ENCODE data around the gene SLC35G4.
"Not testable (repeated sequence)": the region's sequence is repeated elsewhere in the genome, so short reads cannot be mapped to it uniquely, and the experiment has no call there.

The SLC35G4 gene

DNA sequence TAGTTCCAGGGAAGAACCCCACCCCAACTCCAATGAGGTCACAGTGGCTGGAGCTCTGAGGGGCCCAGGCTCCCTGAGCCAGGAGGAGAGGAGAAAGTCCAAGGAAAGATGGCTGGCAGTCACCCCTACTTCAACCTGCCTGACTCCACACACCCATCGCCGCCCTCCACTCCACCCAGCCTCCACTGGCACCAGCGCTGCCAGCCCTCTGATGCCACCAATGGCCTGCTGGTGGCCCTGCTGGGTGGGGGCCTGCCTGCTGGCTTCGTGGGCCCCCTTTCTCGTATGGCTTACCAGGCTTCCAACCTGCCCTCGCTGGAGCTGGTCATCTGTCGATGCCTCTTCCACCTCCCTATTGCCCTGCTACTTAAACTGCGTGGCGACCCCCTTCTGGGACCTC, at the start of gene SLC35G4:
TSS of gene SLC35G4 (plus strand) at position 109 of the 400 bp plus-strand sequence. CDS start at position 109, 0 bp downstream.
- not testable (repeated sequence) for DNase-seq

DNA sequence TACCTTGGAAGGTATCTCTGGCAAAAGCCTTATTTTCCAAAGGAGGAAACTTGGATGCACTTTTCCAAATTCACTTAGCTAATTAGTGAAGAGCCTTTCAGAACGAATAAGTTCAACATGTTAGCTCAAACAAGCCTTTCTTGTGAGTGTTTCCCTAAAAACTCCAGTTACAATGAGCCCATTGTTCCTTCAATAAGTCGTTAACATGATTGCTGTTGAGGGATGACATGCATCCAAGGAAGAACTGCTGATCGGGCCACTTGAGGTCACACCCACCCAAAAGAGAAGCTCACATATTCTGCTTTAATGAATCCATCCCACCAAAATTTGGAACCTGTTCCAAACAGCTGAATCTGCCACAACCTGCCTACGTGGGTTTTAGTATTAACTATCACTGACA, 48.1 kb upstream of the SLC35G4 start:
- no peak for DNase-seq

DNA sequence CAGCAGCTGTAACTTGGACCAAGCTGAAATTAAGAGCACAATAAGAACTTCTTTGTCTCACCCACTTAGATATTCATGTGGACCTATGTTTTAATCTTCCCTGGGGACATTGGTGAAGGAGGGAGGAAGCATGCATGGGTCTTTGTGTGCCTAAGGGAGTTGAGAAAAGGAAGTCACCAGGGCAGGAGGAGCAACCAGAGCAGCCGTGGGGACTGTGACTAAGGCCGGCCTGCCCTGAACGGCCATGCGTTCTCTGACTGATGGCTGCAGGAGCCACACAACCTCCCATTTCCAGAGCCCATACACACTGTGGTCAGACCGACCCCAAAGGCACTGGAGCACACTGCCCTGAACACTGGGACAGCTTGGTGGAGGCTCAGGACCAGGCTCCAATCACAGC, 43.7 kb upstream of the SLC35G4 start:
- no peak for DNase-seq

- DNase-seq: no peak
Observed at GRCh38 chr18:11566236-11566965, 43.0 kb upstream of the SLC35G4 start.

DNA sequence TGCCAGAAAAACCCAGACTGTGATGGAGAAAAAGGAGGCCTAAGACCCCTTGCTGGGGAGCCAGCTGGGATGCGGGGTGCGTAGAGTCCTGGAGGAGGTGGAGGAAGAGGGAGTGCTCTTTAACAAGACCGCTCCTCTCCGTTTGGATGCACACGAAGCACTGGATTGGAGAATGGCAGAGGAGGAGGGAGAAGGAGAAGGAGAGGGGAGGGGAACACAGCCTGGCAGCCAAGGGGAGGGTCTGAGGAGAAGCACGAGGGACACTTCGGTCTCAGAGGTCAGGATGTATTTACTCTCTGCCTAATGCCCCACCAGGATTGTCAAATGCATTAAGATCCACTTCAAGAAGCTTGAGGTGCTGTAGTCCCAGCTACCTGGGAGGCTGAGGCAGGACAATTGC, 42.0 kb upstream of the SLC35G4 start:
- DNase-seq: no peak

- no peak for DNase-seq
Observed at GRCh38 chr18:11570073-11570588, 39.3 kb upstream of the SLC35G4 start.

GRCh38 chr18:11570769-11571412, 38.5 kb upstream of the SLC35G4 start:
- DNase-seq: no peak

- no peak for DNase-seq
Observed at GRCh38 chr18:11572201-11572600, 37.2 kb upstream of the SLC35G4 start.

DNA sequence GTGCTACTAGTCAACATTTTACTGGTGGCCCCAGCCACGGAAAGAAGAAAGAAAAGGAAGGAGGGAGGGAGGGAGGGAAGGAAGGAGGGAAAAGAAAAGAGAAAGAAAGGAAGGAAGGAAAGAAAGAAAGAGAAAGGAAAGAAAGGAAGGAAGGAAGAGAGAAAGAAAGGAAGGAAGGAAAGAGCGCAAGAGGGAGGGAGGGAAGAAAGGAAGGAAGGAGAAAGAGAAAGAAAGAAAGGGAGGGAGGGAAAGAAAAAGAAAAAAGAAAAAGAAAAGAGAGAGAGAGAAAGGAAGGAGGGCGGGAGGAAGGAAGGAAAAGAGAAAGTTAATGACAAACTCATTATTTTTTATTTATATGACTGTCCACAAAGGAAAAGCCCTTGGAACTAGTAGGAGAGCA, 34.9 kb upstream of the SLC35G4 start:
- DNase-seq: no peak

- DNase-seq: no peak
Observed at GRCh38 chr18:11577271-11578112, 31.9 kb upstream of the SLC35G4 start.

DNA sequence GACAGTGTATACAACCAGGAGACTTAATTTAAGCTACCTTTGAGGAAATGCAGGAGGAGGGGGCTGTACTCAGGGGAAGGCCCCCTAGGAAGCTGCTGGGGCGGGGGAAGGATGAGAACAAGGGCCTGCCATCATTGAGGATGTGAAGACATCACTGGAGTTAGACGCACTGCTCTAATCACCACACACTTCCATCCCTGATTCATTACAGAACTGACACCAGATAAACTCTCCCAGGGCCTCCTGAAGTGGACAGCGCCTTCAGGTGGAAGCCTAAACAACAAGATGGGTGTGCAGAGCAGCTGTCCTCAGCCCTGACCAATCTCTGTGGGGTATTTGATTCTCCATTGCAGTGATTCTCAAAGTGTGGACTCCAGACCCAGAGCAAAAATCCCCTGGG, 30.6 kb upstream of the SLC35G4 start:
- DNase-seq: no peak

DNA sequence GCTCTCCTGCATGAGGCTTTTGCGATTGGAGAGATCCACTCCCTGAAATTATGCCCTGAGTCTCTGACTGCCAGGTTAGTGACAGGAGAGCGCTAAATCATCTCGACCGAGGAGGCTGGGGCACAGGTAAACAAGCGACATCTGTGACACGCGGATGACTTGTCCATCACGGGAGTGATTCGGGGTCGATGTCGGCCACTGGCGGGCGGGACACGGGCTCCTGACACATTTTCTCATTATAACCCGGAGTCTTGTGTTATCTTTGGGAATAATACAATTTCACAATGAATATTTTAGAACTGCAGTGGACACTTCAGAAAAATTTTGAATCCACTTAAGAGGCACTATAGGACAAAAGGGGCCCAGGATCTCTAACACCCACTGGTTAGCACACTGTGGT, 29.5 kb upstream of the SLC35G4 start:
- DNase-seq: no peak

- DNase-seq: no peak
Observed at GRCh38 chr18:11581286-11581685, 28.1 kb upstream of the SLC35G4 start.

GRCh38 chr18:11585596-11585995, 23.8 kb upstream of the SLC35G4 start:
- no peak for DNase-seq

GRCh38 chr18:11586896-11587295, 22.5 kb upstream of the SLC35G4 start:
- DNase-seq: no peak

DNA sequence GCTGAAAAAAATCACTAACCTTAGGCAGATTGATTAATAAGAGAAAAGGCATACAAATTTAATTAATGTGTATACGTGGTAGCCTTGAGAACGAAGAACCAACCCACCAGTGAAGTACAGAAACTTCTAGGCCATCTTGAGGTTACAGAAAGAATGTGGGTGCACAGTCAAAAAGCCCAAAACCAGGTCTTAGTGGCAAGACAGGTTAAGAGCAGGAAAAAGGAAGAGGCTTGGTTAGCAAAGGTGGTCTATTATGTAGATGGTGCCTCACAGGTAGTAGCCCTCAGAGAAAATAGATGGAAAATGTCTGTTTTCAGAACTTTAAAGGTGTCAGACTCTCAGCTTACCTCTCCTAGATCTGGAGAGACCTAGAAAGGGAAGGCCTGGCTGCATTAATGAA, 22.0 kb upstream of the SLC35G4 start:
- DNase-seq: no peak

DNA sequence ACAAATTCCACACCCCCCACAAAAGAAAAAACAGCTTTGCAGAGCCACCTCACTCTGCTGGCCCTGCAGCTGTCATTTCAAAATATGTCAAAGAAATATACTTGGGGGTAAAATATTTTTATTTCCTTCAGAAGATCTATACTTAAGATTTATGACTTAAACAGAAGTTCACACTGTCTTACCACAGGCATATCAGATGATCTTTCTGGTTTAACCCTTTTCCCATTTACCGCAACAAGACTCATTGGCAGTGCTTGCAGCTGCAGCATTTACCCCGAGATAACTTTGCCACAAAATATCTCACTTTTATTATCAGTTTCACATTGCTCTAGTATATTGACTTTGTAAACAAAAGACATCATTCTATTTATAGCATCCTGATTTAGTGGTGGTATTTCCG, 21.6 kb upstream of the SLC35G4 start:
- no peak for DNase-seq

DNA sequence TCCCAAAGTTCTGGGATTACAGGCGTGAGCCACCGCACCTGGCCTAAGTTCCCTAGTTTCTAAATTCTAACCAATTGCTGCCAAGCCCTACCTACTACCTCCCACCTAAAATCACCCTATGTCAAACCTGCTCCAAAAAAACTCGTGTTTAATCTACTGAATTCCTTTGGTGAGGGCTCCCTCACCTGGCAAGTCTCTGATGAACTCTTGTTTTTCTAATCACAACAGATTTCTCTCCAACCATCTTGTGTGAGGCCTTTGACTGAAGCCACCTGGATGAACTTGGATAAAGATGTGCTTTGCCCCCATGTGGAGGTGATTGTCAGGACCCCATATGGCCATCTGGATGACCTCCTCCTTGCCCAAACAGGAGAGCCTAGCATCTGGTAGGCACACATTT, 17.4 kb upstream of the SLC35G4 start:
- no peak for DNase-seq

DNA sequence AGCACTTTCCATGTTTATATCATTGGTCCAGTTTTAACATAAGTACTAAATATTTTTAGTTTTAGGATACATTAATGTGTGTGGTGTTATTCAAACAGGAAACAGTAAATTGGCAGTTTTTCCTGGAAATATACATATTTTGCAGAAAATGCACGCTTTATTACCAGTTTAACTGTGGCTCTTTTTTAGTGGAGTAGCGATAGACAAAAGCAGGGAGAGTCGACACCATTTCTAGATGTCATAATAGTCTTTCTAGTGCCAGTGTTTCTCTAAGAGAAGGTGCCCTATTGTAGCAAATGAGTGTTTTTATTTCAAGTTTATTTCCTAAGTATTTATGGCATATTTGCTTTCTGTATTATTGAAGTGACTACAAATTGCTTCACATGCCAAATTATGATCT, 9.1 kb upstream of the SLC35G4 start:
- DNase-seq: no peak

GRCh38 chr18:11607906-11608305, 1.5 kb upstream of the SLC35G4 start:
- no peak for DNase-seq

DNA sequence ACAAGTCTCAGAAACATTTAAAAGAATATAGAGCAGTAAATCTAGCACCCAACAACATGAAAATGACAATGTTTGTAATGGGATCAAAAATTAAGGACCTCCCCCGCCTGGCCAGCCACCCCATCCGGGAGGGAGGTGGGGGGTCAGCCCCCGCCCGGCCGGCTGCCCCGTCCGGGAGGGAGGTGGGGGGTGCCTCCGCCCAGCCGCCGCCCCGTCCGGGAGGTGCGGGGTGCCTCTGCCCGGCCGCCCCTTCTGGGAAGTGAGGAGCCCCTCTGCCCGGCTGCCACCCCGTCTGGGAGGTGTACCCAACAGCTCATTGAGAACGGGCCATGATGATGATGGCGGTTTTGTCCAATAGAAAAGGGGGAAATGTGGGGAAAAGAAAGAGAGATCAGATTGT, 778 bp upstream of the SLC35G4 start:
- DNase-seq: not testable (repeated sequence)

GRCh38 chr18:11613073-11613472, 3.7 kb downstream of the SLC35G4 start:
- DNase-seq: not testable (repeated sequence)

- not testable (repeated sequence) for DNase-seq
Observed at GRCh38 chr18:11613611-11614010, 4.2 kb downstream of the SLC35G4 start.

DNA sequence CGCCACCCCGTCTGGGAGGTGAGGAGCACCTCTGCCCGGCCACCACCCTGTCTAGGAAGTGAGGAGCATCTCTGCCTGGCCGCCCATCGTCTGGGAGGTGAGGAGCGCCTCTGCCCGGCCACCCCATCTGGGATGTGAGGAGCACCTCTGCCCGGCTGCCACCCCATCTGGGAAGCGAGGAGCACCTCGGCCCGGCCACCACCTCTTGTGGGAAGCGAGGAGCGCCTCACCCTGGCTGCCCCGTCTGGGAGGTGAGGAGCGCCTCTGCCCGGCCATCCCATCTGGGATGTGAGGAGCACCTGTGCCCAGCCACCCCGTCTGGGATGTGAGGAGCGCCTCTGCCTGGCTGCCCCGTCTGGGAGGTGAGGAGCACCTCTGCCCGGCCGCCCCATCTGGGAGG, 4.6 kb downstream of the SLC35G4 start:
- not testable (repeated sequence) for DNase-seq

Data from activated CD4-positive, alpha-beta T cell treated with anti-CD3 and anti-CD28 coated beads for 48 hours (primary cell).